ENCODE measurements around the gene ELOVL4.

Gene ELOVL4

DNA sequence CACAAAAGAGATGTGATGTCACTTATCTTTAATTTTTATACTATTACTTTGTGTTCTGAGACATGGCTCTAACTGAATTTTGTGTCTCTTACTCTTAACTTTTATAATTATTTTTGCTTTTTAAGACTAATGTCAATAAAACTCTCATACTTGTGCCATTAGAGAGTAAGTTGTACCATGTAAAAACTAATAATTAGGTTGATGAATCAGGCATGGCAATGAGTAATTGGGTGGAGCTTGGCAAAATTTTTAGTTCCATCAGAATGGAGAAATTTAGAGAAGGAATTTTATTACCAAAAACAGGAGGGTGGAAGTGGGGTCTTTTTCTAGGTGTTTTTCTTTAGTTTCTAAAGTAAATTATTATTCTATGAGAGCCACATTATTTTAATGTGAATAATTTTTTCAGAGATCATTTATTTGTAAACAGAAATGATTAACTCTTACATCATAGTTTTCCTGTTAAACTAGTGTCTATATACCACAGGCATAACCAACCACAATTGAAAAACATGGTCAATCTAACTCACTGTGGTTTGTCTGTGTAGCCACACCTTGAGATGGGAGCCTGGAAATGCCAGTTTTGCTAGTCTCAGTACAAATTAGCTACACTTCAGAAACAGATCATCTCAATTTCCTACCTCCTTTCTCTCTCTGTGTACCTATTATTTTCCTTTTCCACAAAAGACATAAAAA lies 51.8 kb downstream of the ELOVL4 start:
- Histone ChIP-seq H3K36me3 (replicated peaks; ENCODE audit: insufficient read depth, low read length) (no peaks in the 10 kb centered on the region), H3K9me3 (replicated peaks; ENCODE audit: insufficient read depth, low read length) (no peaks in the 10 kb centered on the region; the same call in 1 of the 2 replicates), H3K9ac (ENCODE audit: low read length) (no peak overlapping the region), H3K9me2 (replicated peaks; ENCODE audit: insufficient read depth, low read length) (no peaks in the 10 kb centered on the region), H4K20me1 (ENCODE audit: insufficient read depth, low read length) (no peaks in the 10 kb centered on the region), H2AFZ (ENCODE audit: low read length) (no peak overlapping the region), H3K27ac (ENCODE audit: low read length) (no peak overlapping the region), H3K4me3 (ENCODE audit: low read length) (no peak overlapping the region), H3F3A (ENCODE audit: insufficient read depth, low read length) (no peaks in the 10 kb centered on the region), H3K4me2 (ENCODE audit: low read depth, low read length) (no peak overlapping the region), H3K27me3 (replicated peaks; ENCODE audit: insufficient read depth, low read length) (no peaks in the 10 kb centered on the region), H3K4me1 (ENCODE audit: low read length) (no peaks in the 10 kb centered on the region), H3K79me2 (ENCODE audit: low read length) (no peaks in the 10 kb centered on the region)
- no peak for TF ChIP-seq EZH2 (optimal IDR thresholded peaks at IDR 0.05; ENCODE audit: low read depth, low read length)
- no peak for TF ChIP-seq EZH2phosphoT487 (IDR thresholded peaks at IDR 0.05; ENCODE audit: low read length)
- TF ChIP-seq, protein P1, sequence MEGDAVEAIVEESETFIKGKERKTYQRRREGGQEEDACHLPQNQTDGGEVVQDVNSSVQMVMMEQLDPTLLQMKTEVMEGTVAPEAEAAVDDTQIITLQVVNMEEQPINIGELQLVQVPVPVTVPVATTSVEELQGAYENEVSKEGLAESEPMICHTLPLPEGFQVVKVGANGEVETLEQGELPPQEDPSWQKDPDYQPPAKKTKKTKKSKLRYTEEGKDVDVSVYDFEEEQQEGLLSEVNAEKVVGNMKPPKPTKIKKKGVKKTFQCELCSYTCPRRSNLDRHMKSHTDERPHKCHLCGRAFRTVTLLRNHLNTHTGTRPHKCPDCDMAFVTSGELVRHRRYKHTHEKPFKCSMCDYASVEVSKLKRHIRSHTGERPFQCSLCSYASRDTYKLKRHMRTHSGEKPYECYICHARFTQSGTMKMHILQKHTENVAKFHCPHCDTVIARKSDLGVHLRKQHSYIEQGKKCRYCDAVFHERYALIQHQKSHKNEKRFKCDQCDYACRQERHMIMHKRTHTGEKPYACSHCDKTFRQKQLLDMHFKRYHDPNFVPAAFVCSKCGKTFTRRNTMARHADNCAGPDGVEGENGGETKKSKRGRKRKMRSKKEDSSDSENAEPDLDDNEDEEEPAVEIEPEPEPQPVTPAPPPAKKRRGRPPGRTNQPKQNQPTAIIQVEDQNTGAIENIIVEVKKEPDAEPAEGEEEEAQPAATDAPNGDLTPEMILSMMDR (IDR thresholded peaks at IDR 0.05; ENCODE audit: low read length), result no peak
- DNase-seq, result no peak

DNA sequence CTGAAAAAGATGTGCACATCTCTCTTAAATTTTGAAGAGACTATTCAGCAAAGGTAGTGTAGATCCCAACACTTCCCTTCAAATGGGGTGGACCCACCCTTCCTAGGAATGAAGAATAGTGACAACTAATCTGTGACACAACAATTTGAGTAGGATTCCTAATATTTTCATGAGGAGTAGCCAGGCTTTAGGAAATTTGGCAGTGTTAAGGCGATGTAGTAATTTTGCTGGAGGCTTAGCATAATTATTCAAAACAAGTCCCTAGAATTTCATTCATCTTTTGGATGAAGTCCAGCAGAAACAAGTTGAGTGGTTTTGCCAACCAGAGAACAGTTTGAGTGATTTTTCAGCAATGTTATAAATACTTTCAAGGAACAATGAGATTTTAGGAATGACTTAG lies 52.4 kb downstream of the ELOVL4 start:
- no peak overlapping the region for H3K9ac ChIP-seq (ENCODE audit: low read length)
- no peaks in the 10 kb centered on the region; the same call in 1 of the 2 replicates for H3K9me3 ChIP-seq (replicated peaks; ENCODE audit: insufficient read depth, low read length)
- no peaks in the 10 kb centered on the region for H3K36me3 ChIP-seq (replicated peaks; ENCODE audit: insufficient read depth, low read length)
- no peaks in the 10 kb centered on the region for H3F3A ChIP-seq (ENCODE audit: insufficient read depth, low read length)
- no peak overlapping the region for H3K4me2 ChIP-seq (ENCODE audit: low read depth, low read length)
- H3K27me3 ChIP-seq (replicated peaks; ENCODE audit: insufficient read depth, low read length), result no peaks in the 10 kb centered on the region
- no peaks in the 10 kb centered on the region for H3K9me2 ChIP-seq (replicated peaks; ENCODE audit: insufficient read depth, low read length)
- H4K20me1 ChIP-seq (ENCODE audit: insufficient read depth, low read length), result no peaks in the 10 kb centered on the region
- H2AFZ ChIP-seq (ENCODE audit: low read length), result no peak overlapping the region
- no peaks in the 10 kb centered on the region for H3K4me1 ChIP-seq (ENCODE audit: low read length)
- H3K79me2 ChIP-seq (ENCODE audit: low read length), result no peaks in the 10 kb centered on the region
- H3K4me3 ChIP-seq (ENCODE audit: low read length), result no peak overlapping the region
- no peak for DNase-seq
- TF ChIP-seq EZH2phosphoT487 (IDR thresholded peaks at IDR 0.05; ENCODE audit: low read length) (no peak), EZH2 (optimal IDR thresholded peaks at IDR 0.05; ENCODE audit: low read depth, low read length) (no peak)
- TF ChIP-seq, protein P1 (IDR thresholded peaks at IDR 0.05; ENCODE audit: low read length), result no peak
- no peak overlapping the region for H3K27ac ChIP-seq (ENCODE audit: low read length)

DNA sequence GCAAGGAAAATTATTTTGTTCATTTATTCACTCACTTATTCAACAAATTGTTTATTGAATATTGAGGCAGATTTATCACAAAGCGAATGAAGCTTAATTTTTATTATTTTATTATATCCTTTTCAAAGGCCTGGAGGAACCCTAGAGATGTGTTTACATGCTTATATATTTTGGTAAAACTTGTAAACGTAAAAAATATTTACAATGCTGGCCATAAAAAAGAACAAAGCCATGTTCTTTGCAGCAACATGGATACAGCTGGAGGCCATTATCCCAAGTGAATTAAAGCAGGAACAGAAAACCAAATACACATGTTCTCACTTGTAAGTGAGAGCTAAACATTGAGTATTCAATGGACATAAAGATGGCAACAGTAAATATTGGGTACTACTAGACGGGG lies 58.8 kb downstream of the ELOVL4 start:
- no peak overlapping the region for H3K27ac ChIP-seq (ENCODE audit: low read length)
- no peaks in the 10 kb centered on the region for H3K36me3 ChIP-seq (replicated peaks; ENCODE audit: insufficient read depth, low read length)
- H2AFZ ChIP-seq (ENCODE audit: low read length), result no peak overlapping the region
- H3K4me2 ChIP-seq (ENCODE audit: low read depth, low read length), result no peak overlapping the region
- no peaks in the 10 kb centered on the region for H3F3A ChIP-seq (ENCODE audit: insufficient read depth, low read length)
- no peaks in the 10 kb centered on the region for H4K20me1 ChIP-seq (ENCODE audit: insufficient read depth, low read length)
- H3K9me3 ChIP-seq (replicated peaks; ENCODE audit: insufficient read depth, low read length), result no peaks in the 10 kb centered on the region; the same call in 1 of the 2 replicates
- H3K9me2 ChIP-seq (replicated peaks; ENCODE audit: insufficient read depth, low read length), result no peaks in the 10 kb centered on the region
- H3K27me3 ChIP-seq (replicated peaks; ENCODE audit: insufficient read depth, low read length), result no peaks in the 10 kb centered on the region
- no peaks in the 10 kb centered on the region for H3K79me2 ChIP-seq (ENCODE audit: low read length)
- no peak for DNase-seq
- no peak overlapping the region for H3K9ac ChIP-seq (ENCODE audit: low read length)
- H3K4me3 ChIP-seq (ENCODE audit: low read length), result no peak overlapping the region
- TF ChIP-seq, protein P1 (IDR thresholded peaks at IDR 0.05; ENCODE audit: low read length), result no peak
- no peak for TF ChIP-seq EZH2phosphoT487 (IDR thresholded peaks at IDR 0.05; ENCODE audit: low read length)
- TF ChIP-seq EZH2 (optimal IDR thresholded peaks at IDR 0.05; ENCODE audit: low read depth, low read length), result no peak
- H3K4me1 ChIP-seq (ENCODE audit: low read length), result no peaks in the 10 kb centered on the region
